ENCODE measurements around the gene NKAPD1. TPM values are rescaled to one million over a fixed set of nuclear protein-coding genes. Genes with fewer than 3 reads are reported as not detected.

The NKAPD1 gene
- total RNA-seq, 4 donors from 2014 or later: 3.0 to 24.0 (median 8.7) TPM

GRCh38 chr11:112082729-112083128 lies 8.6 kb downstream of the NKAPD1 start:
- WGBS, 2 donors (ENCODE audit: low coverage in 1 of 2): 57 to 62% methylated on average over 4 of the region's 4 CpGs
- no peaks in the 10 kb centered on the region for H3K9me3 ChIP-seq
- in situ Hi-C loops (cut with MboI; ENCODE audit: low pct_ligation_motif_present in 1 of 4, low pct_unique_long_range_greater_than_20kb in 1 of 4, low sequenced_read_pairs in 3 of 4): loop anchor here in 1 of 4 donors (10.0 to 25.0 kb wide), 2 partner anchors 208 to 470 kb away; partner anchors contain the start of genes ALG9, CFAP68, FDXACB1 and SIK2
- no peaks in the 10 kb centered on the region for H3K27me3 ChIP-seq
- no peak for DNase-seq
- TF ChIP-seq CTCF (IDR thresholded peaks at IDR 0.05) (no peak), EP300 (IDR thresholded peaks at IDR 0.05; ENCODE audit: low read depth) (no peak), POLR2A (IDR thresholded peaks at IDR 0.05) (no peak), POLR2AphosphoS5 (IDR thresholded peaks at IDR 0.05) (no peak)
- H3K4me1 ChIP-seq: peaks cover 5 to 15% (median 13%) of the 10 kb centered on the region in 4 donors
- H3K27ac ChIP-seq: no peak overlapping the region
- intact Hi-C loops (cut with DNase I; ENCODE audit: low total_unique reads): no loop called here
- H3K36me3 ChIP-seq: peaks cover 0 to 60% (median 23%) of the 10 kb centered on the region in 4 donors
- H3K4me3 ChIP-seq: no peak overlapping the region

GRCh38 chr11:112085822-112086421 lies 11.8 kb downstream of the NKAPD1 start:
- in situ Hi-C loops (cut with MboI; ENCODE audit: low pct_ligation_motif_present in 1 of 4, low pct_unique_long_range_greater_than_20kb in 1 of 4, low sequenced_read_pairs in 3 of 4): loop anchor here in 1 of 4 donors (10.0 to 25.0 kb wide), 2 partner anchors 211 to 474 kb away; partner anchors contain the start of genes ALG9, CFAP68, FDXACB1 and SIK2
- Histone ChIP-seq H3K4me1 (peaks cover 22 to 36% (median 24%) of the 10 kb centered on the region in 4 donors), H3K27me3 (no peaks in the 10 kb centered on the region), H3K9me3 (no peaks in the 10 kb centered on the region), H3K4me3 (peak overlapping the region; percentile 65 to 83 (median 74)), H3K27ac (peak overlapping the region; percentile 80 to 84 (median 84)), H3K36me3 (peaks cover 0 to 53% (median 22%) of the 10 kb centered on the region in 4 donors)
- intact Hi-C loops (cut with DNase I; ENCODE audit: low total_unique reads): loop anchor here (5.0 kb wide), 1 partner anchor 1854 kb away; no protein-coding TSS in a partner anchor
- no peak for TF ChIP-seq POLR2AphosphoS5 (IDR thresholded peaks at IDR 0.05)
- TF ChIP-seq CTCF (IDR thresholded peaks at IDR 0.05): no peak
- TF ChIP-seq EP300 (IDR thresholded peaks at IDR 0.05; ENCODE audit: low read depth): no peak
- no peak for TF ChIP-seq POLR2A (IDR thresholded peaks at IDR 0.05)
- DNase-seq: peak; percentile 37
- 3 to 50% methylated on average over 1 to 19 of the region's 19 CpGs for WGBS, 2 donors (ENCODE audit: low coverage in 1 of 2)

GRCh38 chr11:112086422-112087191 lies 12.5 kb downstream of the NKAPD1 start, which contains the start of the genes SDHD and TIMM8B:
Gene SDHD, plus strand, starts transcription at chr11:112086873. Its CDS starts 35 bp downstream, at chr11:112086908.
Gene TIMM8B, minus strand, starts transcription at chr11:112086756. Its CDS starts 33 bp downstream, at chr11:112086723.
- H3K27ac ChIP-seq: peak within 1 kb of the TSS; percentile 80 to 84 (median 84)
- TF ChIP-seq CTCF (IDR thresholded peaks at IDR 0.05) (peak in 4 of 5 experiments; percentile 22 to 68 (median 36)), POLR2A (IDR thresholded peaks at IDR 0.05) (peak; percentile 79), EP300 (IDR thresholded peaks at IDR 0.05; ENCODE audit: low read depth) (no peak), POLR2AphosphoS5 (IDR thresholded peaks at IDR 0.05) (peak; percentile 62 to 86 (median 80))
- H3K4me1 ChIP-seq: peaks cover 22 to 36% (median 24%) of the 10 kb centered on the region in 4 donors
- peak within 1 kb of the TSS; percentile 65 to 83 (median 74) for H3K4me3 ChIP-seq
- H3K27me3 ChIP-seq: no peaks in the 10 kb centered on the region
- DNase-seq: peak; percentile 96
- intact Hi-C loops (cut with DNase I; ENCODE audit: low total_unique reads): loop anchor here (5.0 kb wide), 1 partner anchor 1854 kb away; no protein-coding TSS in a partner anchor
- in situ Hi-C loops (cut with MboI; ENCODE audit: low pct_ligation_motif_present in 1 of 4, low pct_unique_long_range_greater_than_20kb in 1 of 4, low sequenced_read_pairs in 3 of 4): loop anchor here in 1 of 4 donors (10.0 to 25.0 kb wide), 2 partner anchors 212 to 474 kb away; partner anchors contain the start of genes ALG9, CFAP68, FDXACB1 and SIK2
- H3K9me3 ChIP-seq: no peaks in the 10 kb centered on the region
- 0% methylated on average over 45 of the region's 45 CpGs; no CpG with 5 or more reads in 1 of the 2 donors for WGBS, 2 donors (ENCODE audit: low coverage in 1 of 2)
- H3K36me3 ChIP-seq: peaks cover 0 to 53% (median 22%) of the 10 kb centered on the region in 4 donors

Data from transverse colon (tissue), 4 donors.